DND-41 (cell line): ENCODE results near the gene RNF2.

Experiments
- ATAC-seq: fragments of 200-7000 bp; cut with Tn5 transposase; 3 replicates; pipeline ENCODE4 v1.9.1; 2021; ENCODE audit warnings: low read depth; ENCODE audit not compliant: insufficient read depth
- DNase-seq: peaks from one replicate; pipeline ENCODE4 v3.0.0-alpha.2; 2020
- H2AFZ ChIP-seq: 2 replicates; pipeline ENCODE4 v1.6.0; 2012; ENCODE audit warnings: low read depth, low read length
- H3K27ac ChIP-seq: 2 replicates; pipeline ENCODE4 v1.5.1; 2012; ENCODE audit warnings: low read length, inconsistent platforms
- H3K27me3 ChIP-seq: fragments of 200-600 bp; sonication (generic); 2 replicates; pipeline ENCODE4 v1.6.0; 2012; ENCODE audit warnings: low read length, mild to moderate bottlenecking, inconsistent platforms; ENCODE audit not compliant: insufficient read depth, poor library complexity
- H3K36me3 ChIP-seq: 2 replicates; pipeline ENCODE4 v1.5.1; 2012; ENCODE audit warnings: low read length, inconsistent platforms; ENCODE audit not compliant: insufficient read depth
- H3K4me1 ChIP-seq: 2 replicates; pipeline ENCODE4 v1.5.1; 2012; ENCODE audit warnings: mild to moderate bottlenecking, low read length; ENCODE audit not compliant: insufficient read depth
- H3K4me2 ChIP-seq: 2 replicates; pipeline ENCODE4 v1.6.0; 2012; ENCODE audit warnings: mild to moderate bottlenecking, moderate library complexity, low read length, inconsistent platforms; ENCODE audit not compliant: insufficient read depth
- H3K4me3 ChIP-seq, 2 experiments: fragments of 200-600 bp in 1 of 2; shearing (Covaris generic) in 1 of 2; 2 replicates each; pipeline ENCODE4 v1.5.1; 2012 to 2016; ENCODE audit warnings: inconsistent platforms in 2 of 2, low read length in 2 of 2, mild to moderate bottlenecking in 2 of 2, low read depth in 1 of 2, moderate library complexity in 1 of 2
- H3K79me2 ChIP-seq: 2 replicates; pipeline ENCODE4 v1.6.0; 2012; ENCODE audit warnings: low read length, inconsistent platforms; ENCODE audit not compliant: insufficient read depth
- H3K9ac ChIP-seq: 2 replicates; pipeline ENCODE4 v1.6.0; 2012; ENCODE audit warnings: low read depth, mild to moderate bottlenecking, inconsistent platforms, low read length, moderate library complexity
- H3K9me3 ChIP-seq: 2 replicates; pipeline ENCODE4 v1.5.1; 2012; ENCODE audit warnings: low read length, moderate library complexity, mild to moderate bottlenecking, inconsistent platforms; ENCODE audit not compliant: insufficient read depth, severe bottlenecking
- H4K20me1 ChIP-seq: 2 replicates; pipeline ENCODE4 v1.6.0; 2012; ENCODE audit warnings: low read length; ENCODE audit not compliant: insufficient read depth
- CTCF ChIP-seq: IDR thresholded peaks from 2 replicates; pipeline ENCODE4 v1.5.1; 2012; ENCODE audit warnings: borderline replicate concordance, low read length, moderate library complexity, mild to moderate bottlenecking; ENCODE audit not compliant: poor library complexity, severe bottlenecking; ENCODE audit errors: extremely low read depth
- EZH2 ChIP-seq: IDR thresholded peaks from 3 replicates; pipeline ENCODE4 v1.6.1; 2012; ENCODE audit warnings: borderline replicate concordance, low read depth, mild to moderate bottlenecking, moderate library complexity, low read length, inconsistent platforms; ENCODE audit not compliant: severe bottlenecking

Gene RNF2

GRCh38 chr1:185054365-185055060 is 9.2 kb downstream of the RNF2 start:
- TF ChIP-seq EZH2 (no peak), CTCF (no peak)
- Histone ChIP-seq H2AFZ (no peak overlapping the region), H3K9ac (no peak overlapping the region), H3K4me3 (no peak overlapping the region), H3K36me3 (no peaks in the 10 kb centered on the region), H4K20me1 (peaks cover 34% of the 10 kb centered on the region; the same call in 1 of the 2 replicates), H3K4me1 (0 out of 2 replicates have a peak, but pooled peaks cover 3% of the 10 kb centered on the region), H3K4me2 (no peak overlapping the region), H3K9me3 (no peaks in the 10 kb centered on the region), H3K79me2 (peaks cover 98% of the 10 kb centered on the region), H3K27ac (no peak overlapping the region), H3K27me3 (no peaks in the 10 kb centered on the region)
- ATAC-seq, result no peak
- no peak for DNase-seq

GRCh38 chr1:185058110-185058509 is 12.8 kb downstream of the RNF2 start:
- no peak for TF ChIP-seq EZH2
- Histone ChIP-seq H3K4me1 (no peaks in the 10 kb centered on the region), H3K4me2 (no peak overlapping the region), H3K9me3 (no peaks in the 10 kb centered on the region), H3K27ac (no peak overlapping the region), H4K20me1 (peaks cover 36% of the 10 kb centered on the region; the same call in 1 of the 2 replicates), H3K79me2 (peaks cover 98% of the 10 kb centered on the region), H3K4me3 (no peak overlapping the region), H3K9ac (no peak overlapping the region), H3K27me3 (no peaks in the 10 kb centered on the region), H3K36me3 (no peaks in the 10 kb centered on the region), H2AFZ (no peak overlapping the region)
- no peak for ATAC-seq
- DNase-seq, result no peak

- Histone ChIP-seq H3K4me2 (no peak overlapping the region), H3K9me3 (no peaks in the 10 kb centered on the region), H3K4me3 (no peak overlapping the region), H3K27ac (no peak overlapping the region), H3K4me1 (no peaks in the 10 kb centered on the region), H3K27me3 (no peaks in the 10 kb centered on the region), H3K36me3 (no peaks in the 10 kb centered on the region), H2AFZ (no peak overlapping the region), H4K20me1 (peaks cover 42% of the 10 kb centered on the region; the same call in 1 of the 2 replicates), H3K79me2 (peaks cover 98% of the 10 kb centered on the region), H3K9ac (no peak overlapping the region)
- no peak for DNase-seq
- TF ChIP-seq EZH2 (no peak), CTCF (no peak)
- no peak for ATAC-seq
Observed at GRCh38 chr1:185058876-185059275, 13.5 kb downstream of the RNF2 start.

GRCh38 chr1:185059950-185060571 is 14.7 kb downstream of the RNF2 start:
- H3K4me2 ChIP-seq, result no peak overlapping the region
- no peak overlapping the region for H3K27ac ChIP-seq
- no peaks in the 10 kb centered on the region for H3K4me1 ChIP-seq
- DNase-seq, result no peak
- H3K9me3 ChIP-seq, result no peaks in the 10 kb centered on the region
- no peaks in the 10 kb centered on the region for H3K27me3 ChIP-seq
- no peak for TF ChIP-seq CTCF
- no peak for TF ChIP-seq EZH2
- H3K36me3 ChIP-seq, result no peaks in the 10 kb centered on the region
- no peak overlapping the region for H3K4me3 ChIP-seq
- H3K9ac ChIP-seq, result no peak overlapping the region
- no peak overlapping the region for H2AFZ ChIP-seq
- H4K20me1 ChIP-seq, result peaks cover 41% of the 10 kb centered on the region; the same call in 1 of the 2 replicates
- ATAC-seq, result no peak
- H3K79me2 ChIP-seq, result peaks cover 98% of the 10 kb centered on the region
